Measurements from ENCODE around the gene CSF3R. TPM values are rescaled to one million over a fixed set of nuclear protein-coding genes. Genes with fewer than 3 reads are reported as not detected.

CSF3R gene
- total RNA-seq, 3 donors from 2014 or later (not counting 1 experiment from before 2014, with no cell fraction given): 5.7 to 74.9 (median 11.7) TPM

DNA sequence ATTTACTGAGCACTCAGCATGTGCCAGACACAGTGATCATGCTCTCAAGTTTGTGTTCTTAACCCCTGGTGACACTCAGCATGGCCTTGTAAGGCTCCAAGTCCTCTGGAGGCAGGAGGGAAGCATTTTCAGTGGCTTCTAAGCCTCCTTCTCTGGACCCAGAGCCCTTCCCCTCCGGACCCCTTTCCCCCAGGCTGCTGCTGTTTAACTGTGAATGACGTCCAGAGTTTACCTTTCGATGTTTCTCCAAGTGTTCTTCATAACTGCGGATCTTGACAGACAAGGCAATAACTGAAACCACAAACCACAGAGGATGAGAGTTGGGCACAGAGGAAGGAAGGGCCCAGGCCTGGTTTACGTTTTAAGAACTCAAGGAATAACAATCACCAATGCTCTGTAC is 25.0 kb downstream of the CSF3R start:
- WGBS (ENCODE audit: insufficient coverage): 3% methylated on average over 5 of the region's 5 CpGs
- no peak overlapping the region for H3K27ac Mint-ChIP-seq
- DNase-seq (peak in 1 of 2 donors; percentile 46), ATAC-seq (no peak)
- H3K4me3 Mint-ChIP-seq: no peak overlapping the region
- Histone ChIP-seq H3K9me3 (ENCODE audit: control insufficient read depth, insufficient read depth, low read length) (no peaks in the 10 kb centered on the region), H3K36me3 (ENCODE audit: control insufficient read depth, insufficient read depth, low read length) (peaks cover 44% of the 10 kb centered on the region), H3K4me1 (ENCODE audit: control insufficient read depth, insufficient read depth, low read length) (no peaks in the 10 kb centered on the region), H3K27ac (ENCODE audit: low read length) (no peak overlapping the region), H3K4me3 (ENCODE audit: low read length) (no peak overlapping the region), H3K27me3 (ENCODE audit: control insufficient read depth, insufficient read depth, low read length) (no peaks in the 10 kb centered on the region)
- peaks cover 15% of the 10 kb centered on the region for H3K36me3 Mint-ChIP-seq
- no peaks in the 10 kb centered on the region for H3K9me3 Mint-ChIP-seq
- peaks cover 6 to 10% of the 10 kb centered on the region in 2 donors for H3K4me1 Mint-ChIP-seq
- no peaks in the 10 kb centered on the region for H3K27me3 Mint-ChIP-seq (ENCODE audit: low read depth in 2 of 2)
- intact Hi-C loops (cut with micrococcal nuclease): no loop called here
- no peak for TF ChIP-seq CTCF (IDR thresholded peaks at IDR 0.05)

DNA sequence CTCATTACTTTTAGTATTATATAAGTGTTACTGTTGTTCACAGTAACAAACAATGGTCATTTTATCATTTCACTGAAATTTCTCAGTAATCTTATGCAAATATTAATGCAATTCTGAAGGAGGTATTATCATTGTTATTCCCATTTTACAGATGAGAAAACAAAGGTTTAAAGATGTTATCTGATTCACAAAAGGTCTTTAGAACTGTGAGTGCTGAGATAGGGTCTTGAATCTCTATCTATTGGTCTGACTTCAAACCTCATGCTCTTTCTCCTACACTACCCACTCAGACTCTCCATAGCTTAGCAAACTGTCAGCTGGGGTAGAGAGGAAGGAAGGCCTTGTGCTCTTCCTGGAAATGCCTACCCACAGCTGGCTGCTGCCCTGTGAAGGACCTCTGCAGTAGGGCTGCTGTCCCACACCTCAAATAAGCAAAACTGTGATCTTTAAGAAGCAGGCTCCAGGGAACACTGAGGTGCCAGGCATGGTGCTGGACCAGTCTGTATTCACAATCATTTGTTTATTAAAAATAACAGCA is 26.3 kb downstream of the CSF3R start:
- DNase-seq (no peak), ATAC-seq (no peak)
- H3K4me3 ChIP-seq (ENCODE audit: low read length): no peak overlapping the region
- Mint-ChIP-seq H3K4me3 (no peak overlapping the region), H3K36me3 (peaks cover 15% of the 10 kb centered on the region), H3K9me3 (no peaks in the 10 kb centered on the region), H3K27me3 (ENCODE audit: low read depth in 2 of 2) (no peaks in the 10 kb centered on the region), H3K4me1 (peaks cover 9% of the 10 kb centered on the region in 2 donors), H3K27ac (no peak overlapping the region)
- H3K4me1 ChIP-seq (ENCODE audit: control insufficient read depth, insufficient read depth, low read length): no peaks in the 10 kb centered on the region
- peaks cover 42% of the 10 kb centered on the region for H3K36me3 ChIP-seq (ENCODE audit: control insufficient read depth, insufficient read depth, low read length)
- H3K9me3 ChIP-seq (ENCODE audit: control insufficient read depth, insufficient read depth, low read length): no peaks in the 10 kb centered on the region
- no peak for TF ChIP-seq CTCF (IDR thresholded peaks at IDR 0.05)
- H3K27me3 ChIP-seq (ENCODE audit: control insufficient read depth, insufficient read depth, low read length): no peaks in the 10 kb centered on the region
- intact Hi-C loops (cut with micrococcal nuclease): no loop called here
- H3K27ac ChIP-seq (ENCODE audit: low read length): no peak overlapping the region

GRCh38 chr1:36455386-36455785 is 27.3 kb downstream of the CSF3R start:
- 100% methylated on average over 1 of the region's 1 CpG for WGBS (ENCODE audit: insufficient coverage)
- Histone ChIP-seq H3K27ac (ENCODE audit: low read length) (no peak overlapping the region), H3K4me3 (ENCODE audit: low read length) (no peak overlapping the region), H3K9me3 (ENCODE audit: control insufficient read depth, insufficient read depth, low read length) (no peaks in the 10 kb centered on the region), H3K36me3 (ENCODE audit: control insufficient read depth, insufficient read depth, low read length) (peaks cover 35% of the 10 kb centered on the region), H3K27me3 (ENCODE audit: control insufficient read depth, insufficient read depth, low read length) (no peaks in the 10 kb centered on the region), H3K4me1 (ENCODE audit: control insufficient read depth, insufficient read depth, low read length) (peaks cover 10% of the 10 kb centered on the region)
- DNase-seq (no peak), ATAC-seq (no peak)
- peaks cover 7% of the 10 kb centered on the region for H3K36me3 Mint-ChIP-seq
- H3K4me1 Mint-ChIP-seq: peaks cover 6 to 16% of the 10 kb centered on the region in 2 donors
- H3K9me3 Mint-ChIP-seq: no peaks in the 10 kb centered on the region
- no peaks in the 10 kb centered on the region for H3K27me3 Mint-ChIP-seq (ENCODE audit: low read depth in 2 of 2)
- no peak for TF ChIP-seq CTCF (IDR thresholded peaks at IDR 0.05)
- no peak overlapping the region for H3K4me3 Mint-ChIP-seq
- H3K27ac Mint-ChIP-seq: no peak overlapping the region
- intact Hi-C loops (cut with micrococcal nuclease): no loop called here
